Epithelial cell of esophagus (primary cell): ENCODE data around the gene GLCCI1.

ENCODE experiments used
- DNase-seq: peaks from one replicate; pipeline ENCODE4 v3.0.0; 2010; ENCODE audit warnings: low read depth
- H3K4me3 ChIP-seq: 2 replicates; pipeline ENCODE4 v1.5.1; 2011; ENCODE audit warnings: mild to moderate bottlenecking, low read length, control low read depth
- CTCF ChIP-seq: IDR thresholded peaks from 2 replicates; pipeline ENCODE4 v1.5.1; 2011; ENCODE audit warnings: low read depth, mild to moderate bottlenecking, low read length, control low read depth, inconsistent platforms; ENCODE audit not compliant: insufficient read depth; ENCODE audit errors: missing control alignments

GLCCI1 gene

GRCh38 chr7:7976677-7977076 lies 8.1 kb downstream of the GLCCI1 start:
- no peak for TF ChIP-seq CTCF

GRCh38 chr7:7977774-7978173 lies 9.2 kb downstream of the GLCCI1 start:
- no peak overlapping the region for H3K4me3 ChIP-seq
- no peak for TF ChIP-seq CTCF
- no peak for DNase-seq

More at GRCh38 chr7:7976677-7977076, 8.1 kb downstream of the GLCCI1 start:
- DNase-seq = no peak
- H3K4me3 ChIP-seq = no peak overlapping the region

GRCh38 chr7:7978860-7979259 lies 10.3 kb downstream of the GLCCI1 start:
- no peak overlapping the region for H3K4me3 ChIP-seq
- no peak for TF ChIP-seq CTCF
- DNase-seq = no peak

- no peak for TF ChIP-seq CTCF
- no peak overlapping the region for H3K4me3 ChIP-seq
- DNase-seq = no peak
These were observed 11.0 kb downstream of the GLCCI1 start for GRCh38 chr7:7979558-7979957.

GRCh38 chr7:7980134-7980533 lies 11.5 kb downstream of the GLCCI1 start:
- TF ChIP-seq CTCF = no peak
- no peak overlapping the region for H3K4me3 ChIP-seq
- DNase-seq = no peak

GRCh38 chr7:7982904-7983303 lies 14.3 kb downstream of the GLCCI1 start:
- no peak for DNase-seq
- TF ChIP-seq CTCF = no peak

GRCh38 chr7:7984424-7984823 lies 15.8 kb downstream of the GLCCI1 start:
- no peak overlapping the region for H3K4me3 ChIP-seq

More at GRCh38 chr7:7982904-7983303, 14.3 kb downstream of the GLCCI1 start:
- H3K4me3 ChIP-seq = no peak overlapping the region

More at GRCh38 chr7:7984424-7984823, 15.8 kb downstream of the GLCCI1 start:
- TF ChIP-seq CTCF = no peak
- no peak for DNase-seq
